ENCODE data around the gene SLC23A2.
A peak's percentile ranks its signal among the peaks of the same experiment; 100 is the strongest.

SLC23A2 gene

DNA sequence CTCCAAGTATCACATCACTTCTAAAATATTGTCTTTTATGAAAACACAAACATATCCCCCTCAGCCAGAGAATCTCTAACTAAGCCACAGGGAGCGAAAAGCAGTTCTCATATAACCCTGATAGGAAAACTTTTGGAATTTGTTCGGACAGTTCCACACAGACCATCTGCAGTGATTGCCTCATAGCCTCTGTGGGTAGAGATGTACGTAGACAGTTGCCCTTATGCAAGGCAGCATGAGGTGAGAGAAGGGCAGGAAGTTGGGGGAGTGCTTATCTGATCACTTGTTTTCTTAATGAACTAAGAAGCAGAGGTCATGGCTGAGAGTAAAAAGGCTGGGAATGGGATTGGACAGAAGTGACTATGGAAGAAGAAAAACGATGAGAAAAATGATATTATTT, 39.6 kb downstream of the SLC23A2 start:
- DNase-seq = no peak

GRCh38 chr20:4959592-4959991, 41.7 kb downstream of the SLC23A2 start:
- no peak for DNase-seq

DNA sequence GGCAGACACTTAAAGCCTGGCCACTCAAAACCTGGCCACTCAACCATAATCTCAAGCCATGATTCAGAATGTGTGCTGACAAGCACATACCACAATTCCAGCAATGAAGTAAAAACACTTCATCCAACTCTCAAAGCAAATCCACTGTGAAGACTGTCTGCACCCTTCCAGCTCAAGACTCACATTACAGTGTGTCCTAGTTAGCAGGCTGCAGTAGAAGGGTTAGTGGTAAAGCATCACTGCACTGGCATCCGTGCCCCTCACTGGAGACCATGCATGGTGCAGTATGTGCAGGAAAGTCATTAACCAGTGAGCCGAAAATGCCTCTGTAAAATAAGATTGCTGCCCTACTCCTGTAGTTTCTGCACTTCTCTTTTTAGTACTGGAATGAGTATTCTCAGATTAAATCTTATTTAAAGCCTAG, 43.4 kb downstream of the SLC23A2 start:
- DNase-seq = no peak

DNA sequence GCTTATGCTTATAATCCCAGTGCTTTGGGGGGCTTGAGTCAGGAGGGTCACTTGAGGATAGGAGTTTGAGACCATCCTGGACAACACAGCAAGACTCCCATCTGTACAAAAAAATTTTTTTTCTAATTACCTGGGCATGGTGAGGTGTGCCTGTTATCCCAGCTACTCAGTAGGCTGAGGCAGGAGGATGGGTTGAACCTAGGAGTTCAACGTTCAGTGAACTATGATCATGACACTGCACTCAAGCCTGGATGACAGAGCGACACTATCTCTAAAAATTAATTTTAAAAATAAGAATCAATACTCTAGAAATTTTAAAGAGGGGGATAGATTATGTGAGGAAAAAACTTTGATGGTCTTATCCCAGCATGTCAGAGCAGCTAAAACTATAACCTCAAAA, 44.1 kb downstream of the SLC23A2 start:
- DNase-seq = no peak

DNA sequence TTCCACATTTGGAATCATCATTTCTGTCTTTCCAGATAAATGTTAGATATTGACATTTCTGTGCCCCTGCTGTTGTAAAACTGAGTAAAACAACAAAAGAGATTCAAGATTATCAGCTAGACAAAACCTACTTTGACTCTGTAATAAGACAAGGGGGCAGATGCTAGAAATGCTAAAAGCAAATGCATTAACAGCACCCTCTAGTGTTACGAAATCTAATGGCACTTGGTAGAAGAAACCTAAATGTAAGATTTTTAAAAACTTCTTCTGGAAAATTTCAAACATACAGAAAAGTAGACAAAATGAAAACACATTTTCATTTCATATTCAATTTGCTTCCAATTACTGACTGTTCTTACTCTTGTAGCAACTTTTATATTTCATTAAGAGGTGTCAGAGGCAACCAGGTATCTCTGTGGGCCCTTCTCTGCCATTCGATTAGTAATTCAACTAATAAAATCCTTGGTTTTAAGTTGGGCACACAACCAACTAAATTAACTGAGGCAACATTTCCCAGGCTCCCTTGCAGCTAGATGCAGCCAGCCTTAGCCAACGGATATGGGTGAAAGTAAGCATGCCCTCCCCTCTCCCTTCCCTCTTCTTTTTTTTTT, 45.0 kb downstream of the SLC23A2 start:
- no peak for DNase-seq

DNA sequence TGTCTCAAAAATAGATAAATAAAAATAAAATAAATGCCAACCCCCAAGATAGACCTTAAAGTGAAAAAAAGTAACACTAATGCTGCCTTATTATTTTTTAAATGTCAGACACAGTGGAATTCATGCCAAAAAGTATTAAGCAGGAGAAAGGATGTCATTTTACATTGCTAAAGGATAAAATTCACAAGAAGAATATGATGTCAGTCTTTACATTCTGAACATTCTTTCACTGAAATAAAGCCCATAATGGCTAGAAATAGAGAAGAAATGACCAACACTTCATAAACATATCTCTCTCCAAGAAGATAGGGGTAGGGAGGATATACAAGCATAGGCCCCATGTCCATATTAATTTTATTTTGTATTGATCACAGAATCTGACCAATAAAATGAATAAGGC, 47.4 kb downstream of the SLC23A2 start:
- no peak for DNase-seq

DNA sequence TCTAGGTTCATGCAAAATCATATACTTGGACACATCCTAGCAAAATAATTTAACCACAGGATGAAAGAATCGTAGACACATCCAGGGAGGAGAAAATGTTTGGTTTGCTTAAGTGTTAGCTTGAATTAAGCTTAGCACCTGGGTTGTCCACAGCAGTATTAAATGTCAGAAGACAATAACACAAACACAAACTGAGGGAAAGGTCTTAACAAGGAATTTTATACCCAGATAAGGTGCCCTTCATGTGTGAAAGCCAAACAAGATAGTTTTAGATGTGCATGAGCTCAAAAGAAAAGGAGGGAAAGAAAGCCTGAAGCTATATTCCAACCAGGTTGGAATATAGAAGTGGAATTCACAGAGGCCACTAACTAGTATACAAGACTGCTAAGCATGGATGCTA, 49.1 kb downstream of the SLC23A2 start:
- no peak for DNase-seq

- DNase-seq = no peak
Measured at GRCh38 chr20:4951299-4951698, 50.0 kb downstream of the SLC23A2 start.

DNA sequence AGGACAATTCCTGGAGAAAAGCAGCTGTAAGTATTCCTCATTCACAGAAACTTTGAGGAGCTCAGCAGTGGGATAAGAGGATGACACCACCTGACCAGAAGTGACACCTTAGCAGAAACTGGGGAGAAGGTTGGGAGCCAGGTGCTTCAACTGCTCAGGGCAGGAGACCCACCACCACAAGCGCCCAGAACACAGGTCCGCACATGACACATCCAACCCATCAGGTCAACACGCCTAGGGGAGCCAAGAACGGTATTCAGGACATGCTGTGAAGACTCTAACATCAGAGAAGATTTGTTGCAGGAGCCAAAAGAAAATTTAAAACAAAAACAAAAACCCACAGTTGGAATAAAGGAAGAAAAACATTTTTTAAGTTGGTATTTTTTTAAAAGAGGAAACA, 50.5 kb downstream of the SLC23A2 start:
- no peak for DNase-seq

GRCh38 chr20:4950437-4950836, 50.9 kb downstream of the SLC23A2 start:
- no peak for DNase-seq

DNA sequence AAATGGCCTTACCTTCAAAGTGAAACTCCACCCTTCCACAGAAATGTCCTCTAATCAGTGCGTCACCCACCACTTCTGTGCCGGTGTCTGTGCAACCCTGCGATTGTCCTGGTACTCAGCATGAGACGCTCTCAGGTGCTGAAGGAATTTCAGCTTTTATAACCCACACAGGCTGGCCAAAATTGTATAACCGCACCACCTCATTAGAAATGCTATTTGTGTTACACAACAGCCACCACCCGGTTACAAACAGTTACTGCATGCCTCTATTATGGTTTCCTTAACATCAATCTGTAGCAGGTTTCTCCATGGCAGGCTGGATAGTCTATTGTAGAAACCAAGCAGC, 51.5 kb downstream of the SLC23A2 start:
- peak; percentile 33 for DNase-seq

GRCh38 chr20:4947817-4948559, 53.3 kb downstream of the SLC23A2 start:
- DNase-seq = no peak

DNA sequence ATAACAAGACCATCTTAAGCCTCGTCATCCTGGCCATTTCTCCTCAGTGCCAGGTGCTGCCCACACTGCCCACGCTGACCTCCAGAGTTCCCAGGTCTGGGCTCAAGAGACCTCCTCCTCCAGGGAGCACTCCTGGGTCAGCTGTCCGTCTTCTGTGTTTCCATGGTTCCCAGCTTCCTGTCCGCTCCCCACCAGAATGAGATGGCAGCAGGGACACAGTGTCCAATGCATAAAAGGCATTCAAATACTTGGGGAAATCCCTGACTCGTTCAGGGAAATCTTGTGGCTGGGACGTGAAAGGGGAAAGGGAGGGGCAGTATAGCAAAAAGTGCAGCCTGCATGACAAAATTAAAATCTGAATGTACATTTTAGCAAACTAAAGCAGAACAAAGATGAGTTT, 54.3 kb downstream of the SLC23A2 start:
- peak; percentile 7 for DNase-seq

DNA sequence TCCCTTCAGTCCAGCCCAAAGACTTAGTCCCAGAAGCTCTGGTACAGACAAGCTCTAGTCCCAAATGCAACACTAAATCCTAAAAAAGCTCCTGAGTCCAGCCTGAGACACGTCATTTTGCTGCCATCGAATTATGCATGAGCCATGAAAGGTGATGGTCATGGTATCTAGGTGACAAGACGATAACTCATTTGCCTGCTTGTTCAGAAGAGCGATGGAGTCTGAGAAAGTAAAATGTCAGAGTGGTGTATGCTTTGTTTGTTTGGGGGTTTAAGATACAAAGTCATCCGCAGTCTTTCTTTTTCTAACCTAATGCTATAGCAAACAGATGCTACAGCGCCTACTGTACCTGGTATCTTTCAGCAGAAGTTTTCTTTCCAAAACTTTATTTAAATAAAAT, 54.7 kb downstream of the SLC23A2 start:
- no peak for DNase-seq

- DNase-seq = no peak
Measured at GRCh38 chr20:4944518-4945313, 56.6 kb downstream of the SLC23A2 start.

GRCh38 chr20:4942331-4942730, 59.0 kb downstream of the SLC23A2 start:
- no peak for DNase-seq

DNA sequence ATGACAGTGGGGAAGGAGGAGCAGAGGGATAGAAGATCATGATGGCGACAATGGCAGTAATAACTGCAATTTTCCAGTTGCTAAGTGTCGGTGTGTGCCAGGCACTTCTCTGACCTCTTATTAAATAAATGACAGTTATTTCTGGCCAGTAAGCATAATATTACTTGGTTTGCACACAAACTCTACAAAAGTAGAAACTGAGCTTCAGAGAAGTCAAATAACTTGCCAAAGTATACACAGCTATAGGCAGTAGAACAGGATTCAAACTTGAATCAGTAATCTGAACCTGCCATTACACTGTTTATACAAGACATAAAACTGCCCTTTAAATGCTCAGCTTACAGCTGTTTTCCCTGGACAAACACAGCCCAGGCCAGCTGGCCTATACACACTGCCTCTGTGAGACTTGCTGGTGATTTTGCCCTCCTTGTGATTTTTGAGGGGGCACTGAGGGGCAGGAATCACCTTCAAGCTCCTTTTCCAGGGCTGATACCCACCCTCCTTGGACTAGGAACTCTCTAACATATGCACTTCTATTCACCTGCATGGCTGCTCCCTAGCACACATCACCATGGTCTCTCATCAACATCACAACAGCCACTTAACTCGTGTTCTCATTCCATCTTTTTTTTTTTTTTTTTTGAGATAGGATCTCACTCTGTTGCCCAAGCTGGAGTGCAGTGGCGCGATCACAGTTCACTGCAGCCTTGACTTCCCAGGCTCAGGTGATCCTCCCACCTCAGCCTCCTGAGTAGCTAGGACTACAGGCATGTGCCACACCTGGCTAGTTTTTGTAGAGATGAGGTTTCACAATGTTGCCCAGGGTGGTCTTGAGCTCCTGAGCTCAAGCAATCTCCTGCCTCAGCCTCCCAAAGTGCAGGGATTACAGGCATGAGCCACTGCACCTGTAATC, 63.6 kb downstream of the SLC23A2 start:
- DNase-seq = no peak

DNA sequence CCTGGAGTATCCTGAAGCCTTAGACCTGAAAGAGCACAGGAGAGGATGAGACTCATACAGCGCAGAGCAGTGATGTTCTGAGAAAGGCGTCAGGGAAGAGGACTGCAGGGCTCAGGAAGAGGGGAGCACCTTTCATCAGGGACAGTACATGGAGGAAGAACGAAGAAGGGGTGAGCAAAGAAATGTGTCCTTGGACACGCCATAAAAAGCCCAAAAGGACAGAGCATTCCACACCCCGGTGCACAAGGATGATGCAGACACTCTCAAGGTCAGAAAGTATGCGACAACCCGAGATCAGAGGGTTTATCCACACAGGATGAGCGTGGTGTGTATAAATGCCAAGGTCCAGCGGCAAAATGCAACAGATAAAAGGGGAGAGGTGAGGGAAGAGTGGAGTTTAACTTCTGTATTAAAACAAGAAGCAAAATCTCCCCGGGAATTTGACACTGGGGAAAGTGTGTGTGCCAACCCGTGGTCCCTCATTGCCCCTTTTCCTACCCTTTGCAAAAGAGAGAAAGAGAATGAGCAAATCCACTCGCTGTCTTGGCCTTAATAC, 64.4 kb downstream of the SLC23A2 start:
- DNase-seq = no peak

- no peak for DNase-seq
Measured at GRCh38 chr20:4936392-4936850, 64.9 kb downstream of the SLC23A2 start.

DNA sequence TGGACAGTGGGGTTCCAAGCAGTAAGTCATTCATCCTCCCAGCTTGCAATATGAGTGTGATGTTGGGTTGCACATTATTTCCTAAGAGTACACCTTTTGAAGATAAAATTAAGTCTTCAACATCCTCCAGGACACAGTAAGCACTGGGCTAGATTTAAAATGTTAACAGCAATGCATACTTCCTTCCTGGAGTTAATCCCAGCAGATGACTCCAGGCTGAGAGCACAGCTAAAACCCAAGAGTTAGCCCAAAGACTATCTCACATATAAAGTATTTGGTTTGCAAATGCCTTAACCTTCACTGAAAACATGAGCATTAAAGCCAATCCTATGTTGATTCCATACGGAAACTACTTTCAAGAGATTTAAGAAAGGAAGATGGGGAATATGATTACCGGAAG, 69.2 kb downstream of the SLC23A2 start:
- DNase-seq = no peak

- no peak for DNase-seq
Measured at GRCh38 chr20:4929686-4930397, 71.5 kb downstream of the SLC23A2 start.
